Mesendoderm (in vitro differentiated cells): Measurements from ENCODE around the gene ORM2.
"Not testable (repeated sequence)": the region's sequence is repeated elsewhere in the genome, so short reads cannot be mapped to it uniquely, and the experiment has no call there.

Experiments used
- DNase-seq: peaks from one replicate; pipeline ENCODE4 v3.0.0; 2013
- H2AK5ac ChIP-seq: 2 replicates; pipeline ENCODE4 v1.6.1; 2013; ENCODE audit warnings: low read length, inconsistent platforms
- H2BK120ac ChIP-seq: 2 replicates; pipeline ENCODE4 v1.6.1; 2013; ENCODE audit warnings: low read depth, mild to moderate bottlenecking, low read length, moderate library complexity, mixed read lengths
- H2BK15ac ChIP-seq: replicated peaks from 2 replicates; pipeline ENCODE4 v1.6.1; 2013; ENCODE audit warnings: low read depth, mild to moderate bottlenecking, moderate library complexity
- H2BK5ac ChIP-seq: 2 replicates; pipeline ENCODE4 v1.6.1; 2013; ENCODE audit warnings: low read length, inconsistent platforms
- H3K18ac ChIP-seq: 2 replicates; pipeline ENCODE4 v1.6.1; 2013; ENCODE audit warnings: mild to moderate bottlenecking, low read length, mixed read lengths
- H3K23ac ChIP-seq: one replicate; pipeline ENCODE4 v1.6.1; 2013; ENCODE audit warnings: low read length
- H3K27ac ChIP-seq: 2 replicates; pipeline ENCODE4 v1.5.1; 2013; ENCODE audit warnings: low read depth, mild to moderate bottlenecking, inconsistent platforms, low read length, moderate library complexity
- H3K27me3 ChIP-seq: 2 replicates; pipeline ENCODE4 v1.6.1; 2013; ENCODE audit warnings: low read length, control low read depth, mild to moderate bottlenecking, inconsistent platforms; ENCODE audit not compliant: insufficient read depth, poor library complexity
- H3K36me3 ChIP-seq: 2 replicates; pipeline ENCODE4 v1.6.1; 2013; ENCODE audit warnings: low read length, inconsistent platforms; ENCODE audit not compliant: control insufficient read depth, insufficient read depth
- H3K4ac ChIP-seq: one replicate; pipeline ENCODE4 v1.6.1; 2013; ENCODE audit warnings: low read depth, mild to moderate bottlenecking, low read length, moderate library complexity
- H3K4me1 ChIP-seq: 2 replicates; pipeline ENCODE4 v1.6.1; 2013; ENCODE audit warnings: low read depth, low read length, inconsistent platforms; ENCODE audit not compliant: control insufficient read depth
- H3K4me2 ChIP-seq: 2 replicates; pipeline ENCODE4 v1.6.1; 2013; ENCODE audit warnings: low read length
- H3K4me3 ChIP-seq: 2 replicates; pipeline ENCODE4 v1.5.1; 2013; ENCODE audit warnings: mild to moderate bottlenecking, low read length
- H3K56ac ChIP-seq: one replicate; pipeline ENCODE4 v1.6.1; 2013; ENCODE audit warnings: low read length
- H3K79me1 ChIP-seq: 2 replicates; pipeline ENCODE4 v1.6.1; 2013; ENCODE audit warnings: low read length, inconsistent platforms
- H3K79me2 ChIP-seq: 2 replicates; pipeline ENCODE4 v1.6.1; 2013; ENCODE audit warnings: mild to moderate bottlenecking, low read length; ENCODE audit not compliant: control insufficient read depth, insufficient read depth
- H3K9ac ChIP-seq: 2 replicates; pipeline ENCODE4 v1.6.1; 2013; ENCODE audit warnings: low read length, inconsistent platforms
- H4K5ac ChIP-seq: one replicate; pipeline ENCODE4 v1.6.1; 2013; ENCODE audit warnings: low read length
- H4K8ac ChIP-seq: one replicate; pipeline ENCODE4 v1.6.1; 2013; ENCODE audit warnings: low read depth, mild to moderate bottlenecking, control low read depth, low read length, moderate library complexity
- WGBS: extraction: QIAGEN DNeasy Blood & Tissue Kit; methylation state at CpG from one replicate; pipeline ENCODE4 v1.1.7; 2013; ENCODE audit warnings: low lambda C conversion rate, missing lambda C conversion rate; ENCODE audit not compliant: insufficient coverage; ENCODE audit errors: extremely low coverage; 5-methylcytosine and 5-hydroxymethylcytosine counted together

The ORM2 gene

GRCh38 chr9:114323849-114324248, 5.8 kb upstream of the ORM2 start:
- H3K56ac ChIP-seq, H2AK5ac ChIP-seq, H3K4me2 ChIP-seq, H3K4me1 ChIP-seq, H2BK5ac ChIP-seq, H3K4ac ChIP-seq, H3K79me1 ChIP-seq, H3K27ac ChIP-seq, H3K18ac ChIP-seq, DNase-seq, H3K4me3 ChIP-seq, H4K5ac ChIP-seq, H2BK15ac ChIP-seq, H3K9ac ChIP-seq, H2BK120ac ChIP-seq, H3K23ac ChIP-seq, H4K8ac ChIP-seq, H3K36me3 ChIP-seq, H3K79me2 ChIP-seq, H3K27me3 ChIP-seq: not testable (repeated sequence)
- WGBS, result no CpG with 5 or more reads among the region's 6 CpGs

DNA sequence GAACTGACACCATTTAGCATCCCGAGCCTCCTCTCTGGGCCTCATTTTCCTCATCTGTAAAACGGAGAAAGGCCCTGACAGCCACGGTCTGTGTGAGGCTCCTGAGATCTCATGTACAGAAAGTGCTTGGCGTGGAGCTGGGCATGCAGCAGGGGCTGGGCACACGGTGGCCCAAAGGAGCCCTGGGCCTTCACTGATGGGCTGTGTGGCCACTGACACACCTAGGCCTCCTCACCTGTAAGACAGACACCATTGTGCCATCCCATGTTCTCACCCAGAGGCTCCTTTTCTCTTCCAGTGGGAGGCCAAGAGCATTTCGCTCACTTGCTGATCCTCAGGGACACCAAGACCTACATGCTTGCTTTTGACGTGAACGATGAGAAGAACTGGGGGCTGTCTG, 5.2 kb upstream of the ORM2 start:
- no peak for DNase-seq
- Histone ChIP-seq H3K79me1 (no peaks in the 10 kb centered on the region), H3K9ac (no peak overlapping the region), H3K4ac (no peak overlapping the region), H2AK5ac (no peak overlapping the region), H3K18ac (no peak overlapping the region), H3K23ac (no peak overlapping the region), H2BK120ac (no peak overlapping the region), H3K79me2 (no peaks in the 10 kb centered on the region), H3K56ac (no peak overlapping the region), H4K5ac (no peak overlapping the region), H2BK5ac (no peak overlapping the region), H4K8ac (no peak overlapping the region), H3K27ac (no peak overlapping the region), H3K4me3 (no peak overlapping the region), H3K4me2 (no peak overlapping the region), H3K4me1 (no peaks in the 10 kb centered on the region), H2BK15ac (no peak overlapping the region), H3K27me3 (no peaks in the 10 kb centered on the region), H3K36me3 (no peaks in the 10 kb centered on the region)
- no CpG with 5 or more reads among the region's 8 CpGs for WGBS

DNA sequence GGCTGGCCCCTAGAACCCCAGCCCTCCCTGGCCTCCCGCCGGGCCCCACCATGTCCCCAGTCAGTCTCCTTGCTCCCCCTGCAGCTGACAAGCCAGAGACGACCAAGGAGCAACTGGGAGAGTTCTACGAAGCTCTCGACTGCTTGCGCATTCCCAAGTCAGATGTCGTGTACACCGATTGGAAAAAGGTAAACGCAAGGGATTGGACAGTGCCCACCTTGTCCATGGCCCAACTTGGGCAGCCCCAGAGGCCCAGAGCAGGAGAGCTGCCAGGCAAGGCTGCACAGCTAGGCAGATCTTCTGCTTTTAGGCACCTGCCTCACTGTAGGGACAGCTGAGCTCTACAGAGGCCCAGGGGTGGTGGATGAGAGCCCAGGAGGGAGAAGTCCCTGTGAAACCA, 4.7 kb upstream of the ORM2 start:
- not testable (repeated sequence) for H4K8ac ChIP-seq, H3K23ac ChIP-seq, H3K4ac ChIP-seq, H3K4me2 ChIP-seq, H3K36me3 ChIP-seq, H3K27me3 ChIP-seq, H3K79me2 ChIP-seq, H3K4me3 ChIP-seq, H3K9ac ChIP-seq, H3K18ac ChIP-seq, H2AK5ac ChIP-seq, H2BK15ac ChIP-seq, H3K4me1 ChIP-seq, H2BK5ac ChIP-seq, H2BK120ac ChIP-seq, H3K79me1 ChIP-seq, H3K27ac ChIP-seq, H3K56ac ChIP-seq, H4K5ac ChIP-seq, DNase-seq
- no CpG with 5 or more reads among the region's 9 CpGs for WGBS

DNA sequence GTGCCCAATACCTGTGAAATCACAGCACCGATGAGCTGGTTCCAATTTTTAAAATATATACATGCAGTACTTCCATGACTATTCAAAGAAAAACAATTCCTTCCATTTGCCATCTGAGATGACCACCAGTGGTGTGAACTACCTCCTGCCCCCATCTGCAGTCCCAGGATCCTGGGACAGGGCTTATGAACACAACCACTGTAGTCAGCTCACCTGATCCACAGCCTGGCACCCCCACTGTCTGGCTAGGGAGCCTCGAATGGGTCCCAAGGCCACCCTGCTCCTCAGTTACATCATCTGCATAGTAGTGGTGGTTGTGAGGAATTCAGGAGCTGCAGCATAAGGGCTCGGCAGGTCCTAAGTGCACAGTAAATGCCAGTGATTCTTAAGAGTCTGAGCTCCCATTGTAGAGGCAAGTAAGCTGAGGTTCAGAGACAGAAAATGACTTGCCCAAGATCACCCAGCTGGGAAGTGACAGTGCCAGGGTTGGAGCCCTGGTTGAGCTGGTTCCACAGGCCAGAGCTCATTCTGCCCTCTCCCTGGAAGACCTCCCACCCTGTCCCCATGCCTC, 3.9 kb upstream of the ORM2 start:
- not testable (repeated sequence) for H4K5ac ChIP-seq, H3K4me2 ChIP-seq, H3K27ac ChIP-seq, H2BK15ac ChIP-seq, H4K8ac ChIP-seq, H3K23ac ChIP-seq, H2AK5ac ChIP-seq, H2BK5ac ChIP-seq, H3K36me3 ChIP-seq, H3K79me2 ChIP-seq, H3K79me1 ChIP-seq, H3K56ac ChIP-seq, DNase-seq, H2BK120ac ChIP-seq, H3K4ac ChIP-seq, H3K4me3 ChIP-seq, H3K27me3 ChIP-seq, H3K18ac ChIP-seq, H3K4me1 ChIP-seq, H3K9ac ChIP-seq
- WGBS, result no CpG with 5 or more reads among the region's 3 CpGs

- Histone ChIP-seq H4K8ac (no peak overlapping the region), H4K5ac (no peak overlapping the region), H3K4ac (no peak overlapping the region), H2AK5ac (no peak overlapping the region), H3K79me1 (no peaks in the 10 kb centered on the region), H2BK120ac (no peak overlapping the region), H3K9ac (no peak overlapping the region), H3K4me1 (no peaks in the 10 kb centered on the region), H3K4me3 (no peak overlapping the region), H3K79me2 (no peaks in the 10 kb centered on the region), H3K18ac (no peak overlapping the region), H3K27me3 (no peaks in the 10 kb centered on the region), H3K56ac (no peak overlapping the region), H2BK5ac (no peak overlapping the region), H3K4me2 (no peak overlapping the region), H2BK15ac (no peak overlapping the region), H3K23ac (no peak overlapping the region), H3K36me3 (no peaks in the 10 kb centered on the region), H3K27ac (no peak overlapping the region)
- whole genome bisulfite sequencing, result no CpG with 5 or more reads among the region's 8 CpGs
- DNase-seq, result no peak
These were observed 1.9 kb upstream of the ORM2 start for GRCh38 chr9:114327749-114328148.

GRCh38 chr9:114328357-114328820, 1.3 kb upstream of the ORM2 start:
- H3K4me3 ChIP-seq, DNase-seq, H3K18ac ChIP-seq, H2AK5ac ChIP-seq, H2BK15ac ChIP-seq, H3K4me2 ChIP-seq, H3K23ac ChIP-seq, H2BK5ac ChIP-seq, H3K27ac ChIP-seq, H3K4ac ChIP-seq, H3K4me1 ChIP-seq, H3K27me3 ChIP-seq, H3K79me1 ChIP-seq, H4K8ac ChIP-seq, H3K79me2 ChIP-seq, H3K9ac ChIP-seq, H4K5ac ChIP-seq, H3K36me3 ChIP-seq, H2BK120ac ChIP-seq, H3K56ac ChIP-seq: not testable (repeated sequence)
- no CpG with 5 or more reads among the region's 10 CpGs for WGBS
